HepG2 (cell line): Measurements from ENCODE around the gene PPOX. TPM values are rescaled to one million over a fixed set of nuclear protein-coding genes. Genes with fewer than 3 reads are reported as not detected.

Experiments
- AKAP8 ChIP-seq: sonication (generic); formaldehyde crosslinking; IDR thresholded peaks from 2 replicates; pipeline ENCODE4 v1.5.1; 2020; ENCODE audit warnings: mild to moderate bottlenecking, missing genetic modification reagents
- EED ChIP-seq: sonication (generic); formaldehyde crosslinking; IDR thresholded peaks from 2 replicates; pipeline ENCODE4 v1.5.0; 2020; ENCODE audit warnings: mild to moderate bottlenecking, missing genetic modification reagents
- IKZF4 ChIP-seq: sonication (generic); formaldehyde crosslinking; IDR thresholded peaks from 2 replicates; pipeline ENCODE4 v1.5.1; 2020; ENCODE audit warnings: borderline replicate concordance, mild to moderate bottlenecking, low read depth, missing genetic modification reagents; ENCODE audit errors: not compliant biosample characterization
- NR2F2 ChIP-seq: IDR thresholded peaks from 2 replicates; pipeline ENCODE4 v1.6.1; 2012; ENCODE audit warnings: low read depth, inconsistent platforms, borderline replicate concordance
- ZNF616 ChIP-seq: sonication (generic); formaldehyde crosslinking; IDR thresholded peaks from 2 replicates; pipeline ENCODE4 v1.5.0; 2020; ENCODE audit warnings: low read depth, mild to moderate bottlenecking, missing genetic modification reagents
- ZNF629 ChIP-seq: sonication (generic); formaldehyde crosslinking; conservative IDR thresholded peaks from 2 replicates; pipeline ENCODE4 v1.5.0; 2020; ENCODE audit warnings: missing genetic modification reagents
- ZNF678 ChIP-seq: sonication (generic); formaldehyde crosslinking; IDR thresholded peaks from 2 replicates; pipeline ENCODE4 v1.4.0; 2020; ENCODE audit warnings: mild to moderate bottlenecking, missing genetic modification reagents
- ZSCAN25 ChIP-seq: sonication (generic); formaldehyde crosslinking; IDR thresholded peaks from 2 replicates; pipeline ENCODE4 v1.8.0; 2022; ENCODE audit warnings: mild to moderate bottlenecking, missing genetic modification reagents
- polyA plus RNA-seq, 8 experiments: library from polyadenylated mRNA; depleted of rRNA in 3 of 8; stranded (reverse) in 7 of 8; unstranded in 1 of 8; fragments of >200 nt; fragmentation: Illumina TruSeq in 4 of 8; extraction: Trizol in 4 of 8; gene quantifications; 2 replicates each; pipeline versions ENCODE4 v1.2.1 to v1.2.3, GENCODE V29; 2011 to 2016; ENCODE audit warnings: low read depth in 4 of 8, missing spikeins in 1 of 8, mixed read lengths in 1 of 8; ENCODE audit not compliant: insufficient read depth in 1 of 8
- total RNA-seq, 5 experiments: library from RNA; depleted of rRNA; stranded (reverse); fragments of >200 nt; fragmentation: Illumina TruSeq; extraction: Trizol; gene quantifications; 2 replicates each; pipeline ENCODE4 v1.2.3, GENCODE V29; 2016; ENCODE audit warnings: low read depth in 1 of 5
- TF ChIP-seq, protein P1 (sequence below): sonication (generic); formaldehyde crosslinking; IDR thresholded peaks from 2 replicates; pipeline ENCODE4 v1.5.0; 2020; ENCODE audit warnings: mild to moderate bottlenecking, missing genetic modification reagents, borderline replicate concordance
- TF ChIP-seq, protein P2 (sequence below): sonication (generic); formaldehyde crosslinking; IDR thresholded peaks from 2 replicates; pipeline ENCODE4 v1.5.1; 2020; ENCODE audit warnings: mild to moderate bottlenecking, missing genetic modification reagents, moderate library complexity
- TF ChIP-seq, protein P3 (sequence below): sonication (generic); formaldehyde crosslinking; IDR thresholded peaks from 2 replicates; pipeline ENCODE4 v1.5.0; 2020; ENCODE audit warnings: mild to moderate bottlenecking, missing genetic modification reagents
- TF ChIP-seq, protein P4 (sequence below): sonication (generic); formaldehyde crosslinking; IDR thresholded peaks from 2 replicates; pipeline ENCODE4 v1.9.0; 2021; ENCODE audit warnings: missing genetic modification reagents, mild to moderate bottlenecking, borderline replicate concordance

Gene PPOX
- total and polyA plus RNA-seq, 2 of the 13 experiments (the other 11 are each of a cell fraction or from before 2014, with no cell fraction given) = 15.5 to 27.7 TPM

DNA sequence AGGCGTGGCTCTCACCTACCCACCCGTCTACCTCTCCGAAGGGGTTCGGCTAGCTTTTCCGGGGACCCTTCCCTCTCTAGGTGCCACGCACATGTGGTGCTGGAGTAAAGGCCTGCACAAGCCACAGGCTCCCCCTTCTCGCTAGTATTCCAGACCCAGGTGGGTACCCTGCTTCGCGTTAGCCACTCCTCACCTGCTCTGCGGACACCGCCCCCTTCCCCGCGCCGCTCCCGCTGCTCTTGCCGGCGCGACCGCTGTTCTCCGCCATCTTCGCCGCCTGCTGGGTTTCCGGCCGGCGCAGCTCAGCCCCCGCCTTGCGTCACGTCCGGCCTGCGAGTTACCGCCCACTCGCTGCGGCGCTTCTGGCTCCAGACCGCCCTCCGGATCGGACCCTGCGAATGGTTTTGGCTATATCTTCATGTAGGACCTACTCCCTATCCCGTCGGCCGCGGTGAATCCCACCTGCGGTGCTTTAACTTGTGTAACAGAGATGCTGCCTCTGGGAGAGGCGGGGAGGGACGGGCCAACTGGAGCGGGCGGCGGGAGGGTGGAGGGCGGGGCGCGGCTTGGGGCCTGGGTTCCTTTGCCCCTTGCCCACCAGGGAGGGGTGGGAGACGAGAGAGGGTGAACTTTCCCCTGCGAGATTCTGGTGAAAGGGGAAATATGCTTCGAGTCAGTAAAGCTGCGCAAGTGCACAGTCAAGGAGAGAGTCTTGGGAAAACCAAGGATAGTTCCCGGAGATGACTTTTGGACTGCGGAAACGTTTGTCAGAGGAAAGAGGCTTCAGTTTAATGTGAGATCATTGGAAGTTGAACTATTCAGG lies 48.3 kb upstream of the PPOX start, which contains the start of the genes NIT1 and PFDN2 (continued):
- TF ChIP-seq, protein P1, sequence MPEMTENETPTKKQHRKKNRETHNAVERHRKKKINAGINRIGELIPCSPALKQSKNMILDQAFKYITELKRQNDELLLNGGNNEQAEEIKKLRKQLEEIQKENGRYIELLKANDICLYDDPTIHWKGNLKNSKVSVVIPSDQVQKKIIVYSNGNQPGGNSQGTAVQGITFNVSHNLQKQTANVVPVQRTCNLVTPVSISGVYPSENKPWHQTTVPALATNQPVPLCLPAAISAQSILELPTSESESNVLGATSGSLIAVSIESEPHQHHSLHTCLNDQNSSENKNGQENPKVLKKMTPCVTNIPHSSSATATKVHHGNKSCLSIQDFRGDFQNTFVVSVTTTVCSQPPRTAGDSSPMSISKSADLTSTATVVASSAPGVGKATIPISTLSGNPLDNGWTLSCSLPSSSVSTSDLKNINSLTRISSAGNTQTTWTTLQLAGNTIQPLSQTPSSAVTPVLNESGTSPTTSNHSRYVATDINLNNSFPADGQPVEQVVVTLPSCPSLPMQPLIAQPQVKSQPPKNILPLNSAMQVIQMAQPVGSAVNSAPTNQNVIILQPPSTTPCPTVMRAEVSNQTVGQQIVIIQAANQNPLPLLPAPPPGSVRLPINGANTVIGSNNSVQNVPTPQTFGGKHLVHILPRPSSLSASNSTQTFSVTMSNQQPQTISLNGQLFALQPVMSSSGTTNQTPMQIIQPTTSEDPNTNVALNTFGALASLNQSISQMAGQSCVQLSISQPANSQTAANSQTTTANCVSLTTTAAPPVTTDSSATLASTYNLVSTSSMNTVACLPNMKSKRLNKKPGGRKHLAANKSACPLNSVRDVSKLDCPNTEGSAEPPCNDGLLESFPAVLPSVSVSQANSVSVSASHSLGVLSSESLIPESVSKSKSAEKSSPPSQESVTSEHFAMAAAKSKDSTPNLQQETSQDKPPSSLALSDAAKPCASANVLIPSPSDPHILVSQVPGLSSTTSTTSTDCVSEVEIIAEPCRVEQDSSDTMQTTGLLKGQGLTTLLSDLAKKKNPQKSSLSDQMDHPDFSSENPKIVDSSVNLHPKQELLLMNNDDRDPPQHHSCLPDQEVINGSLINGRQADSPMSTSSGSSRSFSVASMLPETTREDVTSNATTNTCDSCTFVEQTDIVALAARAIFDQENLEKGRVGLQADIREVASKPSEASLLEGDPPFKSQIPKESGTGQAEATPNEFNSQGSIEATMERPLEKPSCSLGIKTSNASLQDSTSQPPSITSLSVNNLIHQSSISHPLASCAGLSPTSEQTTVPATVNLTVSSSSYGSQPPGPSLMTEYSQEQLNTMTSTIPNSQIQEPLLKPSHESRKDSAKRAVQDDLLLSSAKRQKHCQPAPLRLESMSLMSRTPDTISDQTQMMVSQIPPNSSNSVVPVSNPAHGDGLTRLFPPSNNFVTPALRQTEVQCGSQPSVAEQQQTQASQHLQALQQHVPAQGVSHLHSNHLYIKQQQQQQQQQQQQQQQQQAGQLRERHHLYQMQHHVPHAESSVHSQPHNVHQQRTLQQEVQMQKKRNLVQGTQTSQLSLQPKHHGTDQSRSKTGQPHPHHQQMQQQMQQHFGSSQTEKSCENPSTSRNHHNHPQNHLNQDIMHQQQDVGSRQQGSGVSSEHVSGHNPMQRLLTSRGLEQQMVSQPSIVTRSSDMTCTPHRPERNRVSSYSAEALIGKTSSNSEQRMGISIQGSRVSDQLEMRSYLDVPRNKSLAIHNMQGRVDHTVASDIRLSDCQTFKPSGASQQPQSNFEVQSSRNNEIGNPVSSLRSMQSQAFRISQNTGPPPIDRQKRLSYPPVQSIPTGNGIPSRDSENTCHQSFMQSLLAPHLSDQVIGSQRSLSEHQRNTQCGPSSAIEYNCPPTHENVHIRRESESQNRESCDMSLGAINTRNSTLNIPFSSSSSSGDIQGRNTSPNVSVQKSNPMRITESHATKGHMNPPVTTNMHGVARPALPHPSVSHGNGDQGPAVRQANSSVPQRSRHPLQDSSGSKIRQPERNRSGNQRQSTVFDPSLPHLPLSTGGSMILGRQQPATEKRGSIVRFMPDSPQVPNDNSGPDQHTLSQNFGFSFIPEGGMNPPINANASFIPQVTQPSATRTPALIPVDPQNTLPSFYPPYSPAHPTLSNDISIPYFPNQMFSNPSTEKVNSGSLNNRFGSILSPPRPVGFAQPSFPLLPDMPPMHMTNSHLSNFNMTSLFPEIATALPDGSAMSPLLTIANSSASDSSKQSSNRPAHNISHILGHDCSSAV (CRISPR knock-in tag) = no peak
- TF ChIP-seq ZNF616 (CRISPR knock-in tag) = no peak
- peak; percentile 29 for TF ChIP-seq IKZF4 (CRISPR knock-in tag)
- TF ChIP-seq, protein P2, sequence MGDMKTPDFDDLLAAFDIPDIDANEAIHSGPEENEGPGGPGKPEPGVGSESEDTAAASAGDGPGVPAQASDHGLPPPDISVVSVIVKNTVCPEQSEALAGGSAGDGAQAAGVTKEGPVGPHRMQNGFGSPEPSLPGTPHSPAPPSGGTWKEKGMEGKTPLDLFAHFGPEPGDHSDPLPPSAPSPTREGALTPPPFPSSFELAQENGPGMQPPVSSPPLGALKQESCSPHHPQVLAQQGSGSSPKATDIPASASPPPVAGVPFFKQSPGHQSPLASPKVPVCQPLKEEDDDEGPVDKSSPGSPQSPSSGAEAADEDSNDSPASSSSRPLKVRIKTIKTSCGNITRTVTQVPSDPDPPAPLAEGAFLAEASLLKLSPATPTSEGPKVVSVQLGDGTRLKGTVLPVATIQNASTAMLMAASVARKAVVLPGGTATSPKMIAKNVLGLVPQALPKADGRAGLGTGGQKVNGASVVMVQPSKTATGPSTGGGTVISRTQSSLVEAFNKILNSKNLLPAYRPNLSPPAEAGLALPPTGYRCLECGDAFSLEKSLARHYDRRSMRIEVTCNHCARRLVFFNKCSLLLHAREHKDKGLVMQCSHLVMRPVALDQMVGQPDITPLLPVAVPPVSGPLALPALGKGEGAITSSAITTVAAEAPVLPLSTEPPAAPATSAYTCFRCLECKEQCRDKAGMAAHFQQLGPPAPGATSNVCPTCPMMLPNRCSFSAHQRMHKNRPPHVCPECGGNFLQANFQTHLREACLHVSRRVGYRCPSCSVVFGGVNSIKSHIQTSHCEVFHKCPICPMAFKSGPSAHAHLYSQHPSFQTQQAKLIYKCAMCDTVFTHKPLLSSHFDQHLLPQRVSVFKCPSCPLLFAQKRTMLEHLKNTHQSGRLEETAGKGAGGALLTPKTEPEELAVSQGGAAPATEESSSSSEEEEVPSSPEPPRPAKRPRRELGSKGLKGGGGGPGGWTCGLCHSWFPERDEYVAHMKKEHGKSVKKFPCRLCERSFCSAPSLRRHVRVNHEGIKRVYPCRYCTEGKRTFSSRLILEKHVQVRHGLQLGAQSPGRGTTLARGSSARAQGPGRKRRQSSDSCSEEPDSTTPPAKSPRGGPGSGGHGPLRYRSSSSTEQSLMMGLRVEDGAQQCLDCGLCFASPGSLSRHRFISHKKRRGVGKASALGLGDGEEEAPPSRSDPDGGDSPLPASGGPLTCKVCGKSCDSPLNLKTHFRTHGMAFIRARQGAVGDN = peak; percentile 93
- TF ChIP-seq, protein P3, sequence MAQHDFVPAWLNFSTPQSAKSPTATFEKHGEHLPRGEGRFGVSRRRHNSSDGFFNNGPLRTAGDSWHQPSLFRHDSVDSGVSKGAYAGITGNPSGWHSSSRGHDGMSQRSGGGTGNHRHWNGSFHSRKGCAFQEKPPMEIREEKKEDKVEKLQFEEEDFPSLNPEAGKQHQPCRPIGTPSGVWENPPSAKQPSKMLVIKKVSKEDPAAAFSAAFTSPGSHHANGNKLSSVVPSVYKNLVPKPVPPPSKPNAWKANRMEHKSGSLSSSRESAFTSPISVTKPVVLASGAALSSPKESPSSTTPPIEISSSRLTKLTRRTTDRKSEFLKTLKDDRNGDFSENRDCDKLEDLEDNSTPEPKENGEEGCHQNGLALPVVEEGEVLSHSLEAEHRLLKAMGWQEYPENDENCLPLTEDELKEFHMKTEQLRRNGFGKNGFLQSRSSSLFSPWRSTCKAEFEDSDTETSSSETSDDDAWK (CRISPR knock-in tag) = no peak
- TF ChIP-seq AKAP8 (CRISPR knock-in tag) = 0 out of 2 replicates have a peak, but pooled peaks have one; percentile 59
- TF ChIP-seq ZSCAN25 (CRISPR knock-in tag) = peak; percentile 52; the same call in 1 of the 2 replicates
- 0 out of 2 replicates have a peak, but pooled peaks have one; percentile 19 for TF ChIP-seq ZNF629 (CRISPR knock-in tag)
- TF ChIP-seq, protein P4, sequence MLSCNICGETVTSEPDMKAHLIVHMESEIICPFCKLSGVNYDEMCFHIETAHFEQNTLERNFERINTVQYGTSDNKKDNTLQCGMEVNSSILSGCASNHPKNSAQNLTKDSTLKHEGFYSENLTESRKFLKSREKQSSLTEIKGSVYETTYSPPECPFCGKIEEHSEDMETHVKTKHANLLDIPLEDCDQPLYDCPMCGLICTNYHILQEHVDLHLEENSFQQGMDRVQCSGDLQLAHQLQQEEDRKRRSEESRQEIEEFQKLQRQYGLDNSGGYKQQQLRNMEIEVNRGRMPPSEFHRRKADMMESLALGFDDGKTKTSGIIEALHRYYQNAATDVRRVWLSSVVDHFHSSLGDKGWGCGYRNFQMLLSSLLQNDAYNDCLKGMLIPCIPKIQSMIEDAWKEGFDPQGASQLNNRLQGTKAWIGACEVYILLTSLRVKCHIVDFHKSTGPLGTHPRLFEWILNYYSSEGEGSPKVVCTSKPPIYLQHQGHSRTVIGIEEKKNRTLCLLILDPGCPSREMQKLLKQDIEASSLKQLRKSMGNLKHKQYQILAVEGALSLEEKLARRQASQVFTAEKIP (CRISPR knock-in tag) = no peak
- TF ChIP-seq ZNF678 (CRISPR knock-in tag) = 0 out of 2 replicates have a peak, but pooled peaks have one; percentile 18
- TF ChIP-seq NR2F2 = no peak
- TF ChIP-seq EED (CRISPR knock-in tag) = peak; percentile 89
